Left ventricle myocardium superior (tissue), 1 donor: ENCODE measurements around the gene MEGF8. TPM values are rescaled to one million over a fixed set of nuclear protein-coding genes. Genes with fewer than 3 reads are reported as not detected.

Experiments used
- ATAC-seq: fragments of 200-7000 bp; cut with Tn5 transposase; one replicate; pipeline ENCODE4 v1.9.1; 2020; ENCODE audit warnings: mild to moderate bottlenecking, moderate library complexity
- DNase-seq: peaks from one replicate; pipeline ENCODE4 v3.0.0-alpha.2; 2020
- intact Hi-C: fragments of 100-400 bp; cut with micrococcal nuclease; formaldehyde crosslinking; loops from one replicate; pipeline ENCODE4 v1.11.0; 2022
- total RNA-seq: library from RNA; stranded (reverse); fragmentation: NEBNext Ultra II Directional; extraction: Animal tissue kit (Norgen Biotek cat#: 25700); gene quantifications from one replicate; pipeline ENCODE4 v1.2.1, GENCODE V29; 2021
- donor health status: DM: no; HTN: yes; CAD: no; lungs with severe emphysema.

MEGF8 gene
- total RNA-seq, 1 donor from 2014 or later: 37.4 TPM

DNA sequence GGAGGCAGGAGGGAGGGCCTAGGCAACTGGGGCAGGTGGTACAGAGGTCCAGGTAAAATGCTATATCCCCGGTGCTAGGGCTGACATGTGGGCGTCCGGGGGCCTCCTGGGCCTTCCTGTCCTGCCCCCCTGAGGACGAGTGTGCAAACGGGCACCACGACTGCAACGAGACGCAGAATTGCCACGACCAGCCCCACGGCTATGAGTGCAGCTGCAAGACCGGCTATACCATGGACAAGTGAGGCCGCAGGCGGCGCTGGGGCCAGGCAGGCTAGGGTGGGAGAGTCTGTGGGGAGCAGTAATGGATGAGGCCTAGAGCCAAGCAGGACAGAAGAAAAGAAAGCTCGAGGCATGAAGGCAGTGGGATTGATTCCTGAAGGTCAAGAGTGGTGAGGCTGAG lies 43.3 kb downstream of the MEGF8 start:
- ATAC-seq (no peak), DNase-seq (no peak)
- intact Hi-C loops: no loop called here

- no peak for ATAC-seq
- DNase-seq: no peak
- intact Hi-C loops: no loop called here
These were observed 44.1 kb downstream of the MEGF8 start for GRCh38 chr19:42369433-42370067.

GRCh38 chr19:42370068-42370520 lies 44.7 kb downstream of the MEGF8 start:
- ATAC-seq (no peak), DNase-seq (no peak)
- intact Hi-C loops: no loop called here

DNA sequence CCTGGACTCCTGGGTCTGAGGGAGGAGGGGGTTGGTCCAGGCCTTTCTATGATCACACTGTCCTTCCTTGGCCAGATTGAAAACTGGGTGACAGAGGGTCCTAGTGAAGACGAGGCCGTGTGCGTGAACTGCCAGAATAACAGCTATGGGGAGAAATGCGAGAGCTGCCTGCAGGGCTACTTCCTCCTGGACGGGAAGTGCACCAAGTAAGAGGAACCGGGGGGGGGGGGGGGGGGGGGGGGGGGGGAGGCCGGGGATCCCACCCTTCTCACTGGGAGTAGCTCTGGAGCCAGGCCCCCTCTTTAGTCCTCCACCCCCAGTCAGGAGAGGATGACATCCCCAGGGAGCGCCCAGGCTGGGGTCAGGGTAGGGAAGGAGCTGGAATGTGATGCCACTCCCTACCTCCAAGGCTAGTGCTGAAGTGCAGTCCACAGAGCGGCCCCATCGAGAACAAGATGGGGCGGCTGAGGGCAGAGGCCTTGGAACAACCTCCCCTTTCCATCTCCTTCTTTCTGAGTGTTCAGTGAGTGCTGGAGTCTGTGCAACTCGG lies 45.3 kb downstream of the MEGF8 start:
- DNase-seq (no peak), ATAC-seq (no peak)
- intact Hi-C loops: no loop called here

GRCh38 chr19:42374826-42375376 lies 49.5 kb downstream of the MEGF8 start:
- ATAC-seq (no peak), DNase-seq (no peak)
- intact Hi-C loops: no loop called here

DNA sequence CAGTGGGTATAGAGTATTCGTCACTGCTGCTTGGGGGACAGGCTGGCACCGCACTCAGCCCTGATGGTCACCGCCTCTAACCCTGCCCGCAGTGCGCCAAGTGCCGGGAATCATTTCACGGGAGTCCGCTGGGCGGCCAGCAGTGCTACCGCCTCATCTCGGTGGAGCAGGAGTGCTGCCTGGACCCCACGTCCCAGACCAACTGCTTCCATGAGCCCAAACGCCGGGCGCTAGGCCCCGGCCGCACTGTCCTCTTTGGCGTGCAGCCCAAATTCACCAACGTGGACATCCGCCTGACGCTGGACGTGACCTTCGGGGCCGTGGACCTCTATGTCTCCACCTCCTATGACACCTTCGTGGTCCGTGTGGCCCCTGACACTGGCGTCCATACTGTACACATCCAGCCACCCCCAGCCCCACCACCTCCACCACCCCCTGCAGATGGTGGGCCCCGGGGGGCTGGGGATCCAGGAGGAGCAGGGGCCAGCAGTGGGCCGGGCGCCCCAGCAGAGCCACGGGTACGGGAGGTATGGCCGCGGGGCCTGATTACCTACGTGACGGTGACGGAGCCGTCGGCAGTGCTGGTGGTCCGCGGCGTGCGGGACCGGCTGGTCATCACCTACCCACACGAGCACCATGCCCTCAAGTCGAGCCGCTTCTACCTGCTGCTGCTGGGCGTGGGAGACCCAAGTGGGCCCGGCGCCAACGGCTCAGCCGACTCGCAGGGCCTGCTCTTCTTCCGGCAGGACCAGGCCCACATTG lies 50.2 kb downstream of the MEGF8 start:
- intact Hi-C loops: no loop called here
- ATAC-seq (no peak), DNase-seq (no peak)

- intact Hi-C loops: no loop called here
- no peak for DNase-seq
- no peak for ATAC-seq
These were observed 50.7 kb downstream of the MEGF8 start for GRCh38 chr19:42376177-42376555.

GRCh38 chr19:42378225-42379215 lies 53.1 kb downstream of the MEGF8 start:
- intact Hi-C loops: no loop called here
- no peak for DNase-seq
- no peak for ATAC-seq

- no peak for DNase-seq
- intact Hi-C loops: no loop called here
These were observed 54.7 kb downstream of the MEGF8 start for GRCh38 chr19:42380155-42380554.

DNA sequence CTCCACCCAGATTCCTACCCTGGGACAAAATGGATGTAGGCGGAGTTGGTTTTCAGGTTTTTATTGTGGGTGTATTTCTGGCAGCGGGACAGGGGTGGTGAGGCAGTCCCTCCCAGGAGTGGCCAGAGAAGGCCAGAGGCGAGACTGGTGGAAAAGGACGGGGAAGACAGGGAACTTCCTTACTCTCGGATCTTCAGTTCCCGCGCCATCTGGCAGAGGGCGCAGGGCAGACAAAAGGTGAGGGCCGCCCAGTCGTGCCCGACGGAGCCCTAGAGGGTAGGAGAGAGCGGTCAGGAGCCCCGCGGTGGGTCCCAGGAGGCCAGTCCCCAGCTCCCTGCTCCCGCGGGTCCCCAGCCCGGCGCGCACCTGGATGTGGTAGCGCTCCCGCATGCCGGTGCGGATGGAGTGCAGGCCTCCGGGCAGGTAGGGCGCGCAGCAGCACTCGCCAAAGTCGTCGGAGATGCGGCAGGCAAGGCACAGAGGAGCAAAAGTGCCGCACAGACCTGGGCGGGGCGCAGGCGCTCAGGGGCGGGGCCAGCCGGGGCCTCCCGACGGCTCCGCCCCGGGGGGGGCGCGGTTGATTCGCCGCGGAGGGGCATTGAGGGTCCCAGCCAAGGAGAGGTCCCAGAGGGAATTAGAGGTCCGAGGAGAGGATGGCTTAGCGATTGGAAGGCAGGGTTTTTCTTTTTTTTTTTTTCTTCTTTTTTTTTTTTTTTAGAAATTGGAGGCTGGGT lies 61.7 kb downstream of the MEGF8 start:
- peak; percentile 74 for DNase-seq
- ATAC-seq: peak; percentile 83
- intact Hi-C loops: no loop called here

More at GRCh38 chr19:42380155-42380554, 54.7 kb downstream of the MEGF8 start:
- no peak for ATAC-seq

- intact Hi-C loops: no loop called here
- DNase-seq (no peak), ATAC-seq (no peak)
These were observed 63.5 kb downstream of the MEGF8 start for GRCh38 chr19:42388851-42389489.

DNA sequence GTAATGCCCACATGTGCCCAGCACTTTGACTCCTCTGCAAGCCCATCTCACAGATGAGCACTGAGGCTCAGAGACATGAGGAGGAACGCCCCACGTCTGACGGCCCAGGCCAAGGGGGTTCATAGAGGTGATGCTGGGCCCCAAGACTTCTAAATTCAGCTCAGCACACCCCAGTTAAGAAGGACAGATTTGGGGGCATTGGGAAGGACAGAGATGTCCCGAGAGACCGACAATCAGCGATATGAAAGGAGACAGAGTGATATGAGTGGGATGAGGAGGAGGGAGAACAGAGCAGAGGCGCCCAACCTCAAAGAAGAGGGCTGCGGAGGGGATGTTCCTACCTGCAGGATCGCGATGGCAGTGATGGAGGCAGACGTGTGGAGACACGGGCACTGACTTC lies 64.5 kb downstream of the MEGF8 start, which contains the start of gene CNFN:
Gene CNFN, minus strand, starts transcription at position 399 of the 400 bp plus-strand sequence. CDS start 1,260 bp downstream, outside the sequence.
- ATAC-seq (no peak), DNase-seq (no peak)
- intact Hi-C loops: no loop called here

- ATAC-seq: no peak
- intact Hi-C loops: no loop called here
- DNase-seq: no peak
These were observed 66.7 kb downstream of the MEGF8 start for GRCh38 chr19:42392165-42392564.

DNA sequence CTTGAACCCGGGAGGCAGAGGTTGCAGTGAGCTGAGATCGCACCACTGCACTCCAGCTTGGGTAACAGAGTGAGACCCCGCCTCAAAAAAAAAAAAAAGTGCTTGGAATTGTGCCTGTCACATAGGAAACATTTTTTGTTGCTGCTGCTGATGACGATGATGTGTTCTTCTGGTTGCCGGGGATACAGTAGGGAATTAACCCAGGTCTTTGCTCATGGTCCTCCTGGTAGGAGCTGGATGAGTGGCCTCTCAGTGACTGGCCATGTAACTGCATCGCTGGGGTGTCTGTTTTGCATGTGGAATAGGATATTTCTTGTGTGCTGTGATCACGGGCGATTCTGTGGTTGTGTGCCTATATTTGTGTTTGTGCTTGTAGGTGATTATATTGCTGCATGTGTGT lies 69.3 kb downstream of the MEGF8 start:
- ATAC-seq: no peak
- intact Hi-C loops: no loop called here

GRCh38 chr19:42396381-42397262 lies 71.2 kb downstream of the MEGF8 start:
- intact Hi-C loops: no loop called here
- DNase-seq: peak; percentile 99
- peak; percentile 96 for ATAC-seq

More for the DNA sequence above, 69.3 kb downstream of the MEGF8 start:
- no peak for DNase-seq

GRCh38 chr19:42397263-42398166 lies 72.1 kb downstream of the MEGF8 start:
- intact Hi-C loops: no loop called here
- ATAC-seq: no peak
- DNase-seq: no peak
